Naive B cell (primary cell): ENCODE data around the gene OVOL1. TPM values are rescaled to one million over a fixed set of nuclear protein-coding genes. Genes with fewer than 3 reads are reported as not detected.

Source experiments
- polyA plus RNA-seq, 6 donors: library from polyadenylated mRNA; unstranded; fragments of 300-500 nt; fragmentation: Illumina TruSeq; gene quantifications; one replicate each; pipeline ENCODE4 v1.2.3, GENCODE V29; 2021; ENCODE audit warnings: low read depth in 6 of 6

Gene OVOL1
- polyA plus RNA-seq, 6 donors from 2014 or later, result not detected

Other genes with a start within 250 kb of the OVOL1 start
- gene LTBP3, start 228.7 kb upstream of the OVOL1 start, polyA plus RNA-seq, result 10 to 100 TPM; 12.5 to 40.5 (median 23.0) TPM
- 10 to 100 TPM; 56.9 to 74.5 (median 69.8) TPM for gene ZNRD2, start 216.6 kb upstream of the OVOL1 start, polyA plus RNA-seq
- gene FAM89B, start 214.5 kb upstream of the OVOL1 start, polyA plus RNA-seq, result 10 to 100 TPM; 44.3 to 82.6 (median 61.8) TPM
- 10 to 100 TPM in 4 of 6 donors, 1 to 10 TPM in 2; 5.5 to 18.3 (median 11.6) TPM for gene EHBP1L1, start 211.0 kb upstream of the OVOL1 start, polyA plus RNA-seq
- gene KCNK7, start 191.3 kb upstream of the OVOL1 start, polyA plus RNA-seq, result not detected
- 10 to 100 TPM in 4 of 6 donors, 1 to 10 TPM in 2; 9.2 to 20.1 (median 11.9) TPM for gene MAP3K11, start 172.8 kb upstream of the OVOL1 start, polyA plus RNA-seq
- gene PCNX3, start 171.3 kb upstream of the OVOL1 start, polyA plus RNA-seq, result 1 to 10 TPM in 5 of 6 donors, not detected in 1; 1.7 to 5.9 (median 3.0) TPM
- gene SIPA1, start 149.0 kb upstream of the OVOL1 start, polyA plus RNA-seq, result 100 to 1,000 TPM; 160 to 404 (median 207) TPM
- 10 to 100 TPM; 36.3 to 72.2 (median 48.6) TPM for gene RELA, start 124.1 kb upstream of the OVOL1 start, polyA plus RNA-seq
- 10 to 100 TPM; 38.9 to 71.8 (median 63.6) TPM for gene KAT5, start 74.8 kb upstream of the OVOL1 start, polyA plus RNA-seq
- gene RNASEH2C, start 66.3 kb upstream of the OVOL1 start, polyA plus RNA-seq, result 100 to 1,000 TPM in 3 of 6 donors, 10 to 100 TPM in 3; 59.3 to 126 (median 99.1) TPM
- gene AP5B1, start 6.1 kb upstream of the OVOL1 start, polyA plus RNA-seq, result 10 to 100 TPM in 2 of 6 donors, 1 to 10 TPM in 4; 3.4 to 17.2 (median 9.6) TPM
- 1 to 10 TPM in 5 of 6 donors, not detected in 1; 1.2 to 2.6 (median 1.7) TPM for gene SNX32, start 46.9 kb downstream of the OVOL1 start, polyA plus RNA-seq
- 1,000 to 10,000 TPM; 1,822 to 2,570 (median 2,214) TPM for gene CFL1, start 71.1 kb downstream of the OVOL1 start, polyA plus RNA-seq
- 10 to 100 TPM in 5 of 6 donors, 1 to 10 TPM in 1; 3.2 to 32.0 (median 22.8) TPM for gene MUS81, start 73.4 kb downstream of the OVOL1 start, polyA plus RNA-seq
- 1 to 10 TPM in 2 of 6 donors, under 1 TPM in 1, not detected in 3; 0.29 to 1.5 (median 1.1) TPM for gene EFEMP2, start 85.7 kb downstream of the OVOL1 start, polyA plus RNA-seq
- gene CTSW, start 92.8 kb downstream of the OVOL1 start, polyA plus RNA-seq, result 1 to 10 TPM in 5 of 6 donors, under 1 TPM in 1; 0.68 to 7.2 (median 3.0) TPM
- 100 to 1,000 TPM in 4 of 6 donors, 10 to 100 TPM in 2; 91.2 to 191 (median 107) TPM for gene FIBP, start 101.4 kb downstream of the OVOL1 start, polyA plus RNA-seq
- gene CCDC85B, start 103.6 kb downstream of the OVOL1 start, polyA plus RNA-seq, result 10 to 100 TPM; 22.4 to 62.8 (median 45.3) TPM
- gene FOSL1, start 113.3 kb downstream of the OVOL1 start, polyA plus RNA-seq, result under 1 TPM in 3 of 6 donors, not detected in 3; 0.25 to 0.34 (median 0.27) TPM
- gene C11orf68, start 132.0 kb downstream of the OVOL1 start, polyA plus RNA-seq, result 10 to 100 TPM; 48.5 to 79.3 (median 68.4) TPM
- gene DRAP1, start 132.4 kb downstream of the OVOL1 start, polyA plus RNA-seq, result 10 to 100 TPM; 57.3 to 89.8 (median 71.1) TPM
- gene TSGA10IP, start 158.4 kb downstream of the OVOL1 start, polyA plus RNA-seq, result not detected
- gene SART1, start 174.7 kb downstream of the OVOL1 start, polyA plus RNA-seq, result 10 to 100 TPM; 13.9 to 39.7 (median 18.3) TPM
- gene EIF1AD, start 215.1 kb downstream of the OVOL1 start, polyA plus RNA-seq, result 10 to 100 TPM in 5 of 6 donors, 1 to 10 TPM in 1; 4.9 to 34.2 (median 20.1) TPM
- gene BANF1, start 215.4 kb downstream of the OVOL1 start, polyA plus RNA-seq, result 100 to 1,000 TPM; 162 to 247 (median 189) TPM
- gene CST6, start 224.9 kb downstream of the OVOL1 start, polyA plus RNA-seq, result not detected
- gene CATSPER1, start 239.4 kb downstream of the OVOL1 start, polyA plus RNA-seq, result under 1 TPM in 1 of 6 donors, not detected in 5; 0.11 TPM